CD4-positive, alpha-beta T cell treated with Interleukin-15 for 4 hours (primary cell): Measurements from ENCODE around the gene HERC2.

Experiments used
- DNase-seq: peaks from one replicate; pipeline ENCODE4 v3.0.0-alpha.2; 2020; ENCODE audit warnings: low spot score

HERC2 gene

DNA sequence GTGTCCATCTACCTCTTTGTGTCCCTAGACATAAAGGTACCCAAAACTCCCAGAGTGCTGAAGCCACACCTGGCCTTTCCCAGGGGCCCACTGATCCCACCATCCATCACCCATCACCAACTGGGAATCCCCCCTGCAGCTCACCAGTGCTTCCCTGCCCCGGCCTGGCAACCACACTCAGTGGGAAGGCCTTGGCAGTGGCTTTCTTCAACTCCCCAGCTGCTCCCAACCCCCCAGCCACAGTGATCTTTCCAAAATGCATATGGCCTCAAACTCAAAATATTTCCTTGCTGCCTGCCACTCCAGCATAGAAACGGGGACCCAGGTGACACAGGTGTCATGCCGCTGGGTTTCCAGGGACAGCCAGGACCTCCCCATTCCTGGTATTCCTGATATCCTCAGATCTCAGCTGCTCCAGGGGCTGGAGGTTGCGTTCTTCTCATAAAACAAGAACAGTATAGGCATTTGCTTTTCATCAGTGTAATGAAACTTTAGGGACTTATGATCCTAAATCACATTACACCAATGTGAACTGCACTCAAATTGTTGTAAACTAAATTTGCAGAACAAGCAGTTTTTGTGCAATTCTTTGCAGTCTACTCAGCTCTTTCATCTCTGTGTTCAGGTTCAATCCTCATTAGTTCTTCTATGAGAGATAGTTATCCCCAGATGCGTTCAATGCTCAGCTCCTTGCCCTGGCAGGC, 224.2 kb downstream of the HERC2 start:
- no peak for DNase-seq

- DNase-seq = no peak
These were observed 225.1 kb downstream of the HERC2 start for GRCh38 chr15:28096670-28097431.

DNA sequence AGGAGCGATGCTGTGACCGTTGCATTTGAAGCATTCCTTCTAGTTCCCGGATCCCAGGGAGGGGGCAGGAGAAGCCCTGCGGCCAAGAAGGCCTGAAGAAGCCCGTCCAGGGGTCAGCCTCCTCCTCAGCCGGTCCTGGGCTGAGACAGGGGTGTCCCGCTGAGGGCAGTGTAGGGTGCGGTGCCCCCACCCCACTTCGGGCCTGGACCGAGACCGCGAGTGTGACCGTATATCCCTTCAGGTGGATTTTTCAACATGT, 225.6 kb downstream of the HERC2 start:
- no peak for DNase-seq

GRCh38 chr15:28094732-28095521, 227.1 kb downstream of the HERC2 start:
- no peak for DNase-seq

DNA sequence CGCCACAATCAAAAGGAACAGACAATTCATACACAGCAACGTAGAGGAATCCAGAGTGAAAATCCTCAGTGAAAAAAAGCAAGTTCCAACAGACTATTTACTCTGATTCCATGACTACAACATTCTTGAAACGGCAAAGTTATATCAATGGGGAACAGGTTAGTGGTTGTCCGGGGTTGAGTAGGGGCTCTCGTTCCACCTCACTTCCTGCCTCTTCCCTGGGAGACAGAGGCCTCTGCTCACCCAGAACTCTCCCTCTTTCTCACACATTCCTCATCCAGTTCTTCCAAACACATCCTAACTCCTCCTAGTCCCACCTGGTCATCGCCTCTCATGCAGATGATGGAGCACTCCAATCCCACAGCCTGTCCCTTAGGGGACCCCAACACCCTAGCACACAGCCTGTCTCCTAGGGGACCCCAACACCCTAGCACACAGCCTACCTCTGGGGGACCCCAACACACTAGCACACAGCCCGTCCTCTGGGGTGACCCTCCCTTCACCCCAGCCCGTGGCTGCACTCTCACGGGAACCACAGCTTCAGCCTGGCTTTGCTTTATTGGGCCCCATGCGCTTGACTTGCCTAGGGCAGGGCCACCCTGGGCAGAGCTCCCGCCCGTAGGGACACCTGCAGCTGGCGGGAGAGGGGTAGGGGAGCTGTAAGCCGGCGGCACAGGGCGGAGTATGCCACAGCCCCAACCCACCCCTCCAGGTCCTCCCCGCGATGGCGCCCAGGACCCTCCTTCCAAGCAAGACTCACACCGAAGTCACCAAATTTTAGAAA, 228.0 kb downstream of the HERC2 start:
- no peak for DNase-seq

GRCh38 chr15:28091313-28091712, 230.7 kb downstream of the HERC2 start:
- DNase-seq = no peak

- DNase-seq = peak; percentile 58
These were observed 235.7 kb downstream of the HERC2 start for GRCh38 chr15:28086175-28086703.

- DNase-seq = no peak
These were observed 236.3 kb downstream of the HERC2 start for GRCh38 chr15:28085489-28086174.

- no peak for DNase-seq
These were observed 237.4 kb downstream of the HERC2 start for GRCh38 chr15:28084547-28084946.

- no peak for DNase-seq
These were observed 238.9 kb downstream of the HERC2 start for GRCh38 chr15:28082891-28083684.

DNA sequence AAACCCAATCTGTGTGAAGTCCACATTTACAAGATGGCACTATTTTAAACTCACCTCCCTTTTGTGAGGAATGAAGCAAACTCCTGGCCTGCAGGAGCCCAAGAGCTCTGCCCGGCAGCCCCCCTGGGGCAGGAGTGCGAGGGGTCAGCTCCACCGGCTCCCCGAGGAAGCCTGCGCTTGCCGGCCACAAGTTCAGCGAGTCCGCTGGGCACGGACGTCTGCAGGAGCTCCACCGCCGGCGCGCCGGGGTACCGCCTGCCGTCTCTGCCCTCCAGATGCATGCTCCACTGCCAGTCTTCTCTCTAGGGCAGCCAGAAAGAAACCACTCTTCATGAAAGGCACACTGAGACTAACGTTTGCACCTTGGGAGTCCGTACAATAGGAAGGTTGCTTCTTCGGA, 240.4 kb downstream of the HERC2 start:
- DNase-seq = no peak

GRCh38 chr15:28080386-28080785, 241.6 kb downstream of the HERC2 start:
- no peak for DNase-seq

DNA sequence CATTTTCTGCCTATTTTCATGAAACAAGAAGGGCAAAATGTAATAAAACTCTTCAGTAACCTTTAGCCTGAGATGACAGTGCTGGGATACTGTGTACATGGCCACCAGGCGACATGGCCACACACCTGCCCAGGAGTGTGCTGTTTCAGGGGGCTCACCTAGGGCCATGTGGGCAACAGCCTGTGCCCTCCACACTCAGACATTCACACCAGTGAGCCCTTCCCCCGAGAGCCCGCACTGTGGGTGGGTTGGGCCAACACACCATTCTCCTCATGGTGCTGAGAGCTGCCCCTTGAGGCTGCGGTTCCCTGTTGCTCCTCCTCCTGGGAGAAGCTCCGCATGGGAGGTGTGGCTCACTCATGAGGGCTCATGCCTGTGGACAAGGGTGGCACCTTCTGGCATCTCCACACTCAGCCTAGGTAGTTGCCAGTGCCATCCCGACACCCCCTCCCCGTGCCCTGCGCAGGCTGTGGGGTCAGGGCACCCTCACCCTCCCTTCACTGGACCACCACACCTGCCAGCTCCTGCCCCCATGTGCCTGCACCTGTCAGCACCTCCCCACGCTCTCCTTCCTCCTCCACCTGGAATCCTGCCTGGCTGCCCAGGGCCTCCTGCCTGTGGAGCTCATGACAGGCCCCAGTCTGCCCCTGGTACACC, 242.5 kb downstream of the HERC2 start:
- DNase-seq = no peak

GRCh38 chr15:28078191-28078719, 243.7 kb downstream of the HERC2 start:
- DNase-seq = no peak

GRCh38 chr15:28075573-28075972, 246.4 kb downstream of the HERC2 start:
- no peak for DNase-seq

- no peak for DNase-seq
These were observed 253.0 kb downstream of the HERC2 start for GRCh38 chr15:28068930-28069329.

DNA sequence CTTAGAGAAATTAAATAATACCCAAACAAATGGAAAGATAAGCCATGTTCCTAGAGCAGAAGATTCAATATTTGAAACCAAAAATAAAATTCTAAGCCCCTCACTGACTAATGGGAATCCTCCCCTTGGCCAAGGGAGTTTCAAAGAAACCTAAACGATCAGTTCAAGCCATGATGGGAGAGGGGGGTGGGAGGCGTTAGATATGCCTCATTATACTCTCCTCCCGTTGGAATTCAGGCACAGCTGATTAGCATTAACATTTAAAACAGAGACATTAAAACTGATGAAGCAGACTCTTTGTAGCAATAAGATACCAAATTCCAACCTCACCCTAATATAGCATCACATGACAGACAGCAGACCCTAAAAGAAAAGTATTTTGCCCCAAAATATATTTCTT, 255.7 kb downstream of the HERC2 start:
- no peak for DNase-seq
